Epithelial cell of prostate (primary cell): ENCODE data around the gene MACROD2.
"Not testable (repeated sequence)": the region's sequence is repeated elsewhere in the genome, so short reads cannot be mapped to it uniquely, and the experiment has no call there.

Experiments used
- DNase-seq: peaks from one replicate; pipeline ENCODE4 v3.0.0-alpha.2; 2011; ENCODE audit warnings: low read depth, low spot score
- H3K27ac ChIP-seq: fragments of 450-650 bp; 2 replicates; pipeline ENCODE4 v1.5.1; 2017; ENCODE audit warnings: mild to moderate bottlenecking

MACROD2 gene

GRCh38 chr20:13995086-13995665, at the start of gene MACROD2:
MACROD2 (plus strand) TSS chr20:13995516.
- no peak within 1 kb of the TSS for H3K27ac ChIP-seq
- peak; percentile 64 for DNase-seq

GRCh38 chr20:13947719-13948118, 47.6 kb upstream of the MACROD2 start:
- DNase-seq, result no peak
- no peak overlapping the region for H3K27ac ChIP-seq

GRCh38 chr20:13953227-13953626, 42.1 kb upstream of the MACROD2 start:
- no peak overlapping the region for H3K27ac ChIP-seq
- no peak for DNase-seq

GRCh38 chr20:13960119-13960518, 35.2 kb upstream of the MACROD2 start:
- no peak for DNase-seq
- no peak overlapping the region for H3K27ac ChIP-seq

- no peak overlapping the region for H3K27ac ChIP-seq
- no peak for DNase-seq
Measured at GRCh38 chr20:13960525-13960924, 34.8 kb upstream of the MACROD2 start.

- H3K27ac ChIP-seq, result no peak overlapping the region
- DNase-seq, result no peak
Measured at GRCh38 chr20:13984211-13984610, 11.1 kb upstream of the MACROD2 start.

- no peak for DNase-seq
- H3K27ac ChIP-seq, result no peak within 1 kb of the TSS
Measured at GRCh38 chr20:13990465-13990864, 4.9 kb upstream of the MACROD2 start, which contains the start of gene SEL1L2. SEL1L2 (minus strand) TSS chr20:13990614; CDS start chr20:13990534, 80 bp downstream.

GRCh38 chr20:13991311-13991710, 4.0 kb upstream of the MACROD2 start:
- no peak overlapping the region for H3K27ac ChIP-seq
- DNase-seq, result no peak

GRCh38 chr20:13991955-13992354, 3.4 kb upstream of the MACROD2 start:
- H3K27ac ChIP-seq, DNase-seq: not testable (repeated sequence)

- no peak for DNase-seq
- no peak overlapping the region for H3K27ac ChIP-seq
Measured at GRCh38 chr20:13995841-13996240, 525 bp downstream of the MACROD2 start.

GRCh38 chr20:13996265-13996664, 949 bp downstream of the MACROD2 start:
- no peak for DNase-seq
- no peak overlapping the region for H3K27ac ChIP-seq

- H3K27ac ChIP-seq, result no peak overlapping the region
- DNase-seq, result no peak
Measured at GRCh38 chr20:14000917-14001316, 5.6 kb downstream of the MACROD2 start.

GRCh38 chr20:14005996-14006395, 10.7 kb downstream of the MACROD2 start:
- H3K27ac ChIP-seq, result no peak overlapping the region
- DNase-seq, result no peak

- H3K27ac ChIP-seq, result no peak overlapping the region
- DNase-seq, result peak; percentile 33
Measured at GRCh38 chr20:14009208-14009607, 13.9 kb downstream of the MACROD2 start.

GRCh38 chr20:14012671-14013070, 17.4 kb downstream of the MACROD2 start:
- H3K27ac ChIP-seq, result no peak overlapping the region
- no peak for DNase-seq

GRCh38 chr20:14030991-14031390, 35.7 kb downstream of the MACROD2 start:
- DNase-seq, result no peak

GRCh38 chr20:14033310-14033709, 38.0 kb downstream of the MACROD2 start:
- no peak overlapping the region for H3K27ac ChIP-seq

More at GRCh38 chr20:14030991-14031390, 35.7 kb downstream of the MACROD2 start:
- no peak overlapping the region for H3K27ac ChIP-seq

GRCh38 chr20:14036567-14036966, 41.3 kb downstream of the MACROD2 start:
- no peak overlapping the region for H3K27ac ChIP-seq
- DNase-seq, result no peak

More at GRCh38 chr20:14033310-14033709, 38.0 kb downstream of the MACROD2 start:
- DNase-seq, result no peak

- not testable (repeated sequence) for DNase-seq, H3K27ac ChIP-seq
Measured at GRCh38 chr20:14044712-14045276, 49.5 kb downstream of the MACROD2 start.

GRCh38 chr20:14046534-14046933, 51.2 kb downstream of the MACROD2 start:
- DNase-seq, result no peak
- H3K27ac ChIP-seq, result no peak overlapping the region

- DNase-seq, result no peak
- H3K27ac ChIP-seq, result no peak overlapping the region
Measured at GRCh38 chr20:14049111-14049510, 53.8 kb downstream of the MACROD2 start.

- no peak overlapping the region for H3K27ac ChIP-seq
- no peak for DNase-seq
Measured at GRCh38 chr20:14051454-14051853, 56.1 kb downstream of the MACROD2 start.
